Neutrophil (primary cell): ENCODE data around the gene GPRASP1.

Experiments
- H3K27ac ChIP-seq: fragments of 200-600 bp; sonication (generic); 2 replicates; pipeline ENCODE4 v1.5.1; 2016; ENCODE audit warnings: mild to moderate bottlenecking, moderate library complexity
- H3K27me3 ChIP-seq: fragments of 200-600 bp; sonication (generic); 2 replicates; pipeline ENCODE4 v1.6.0; 2016; ENCODE audit warnings: mild to moderate bottlenecking
- H3K36me3 ChIP-seq: fragments of 200-600 bp; sonication (generic); 2 replicates; pipeline ENCODE4 v1.5.1; 2017
- H3K4me1 ChIP-seq, 2 experiments: fragments of 200-600 bp in 1 of 2; sonication (generic) in 1 of 2; 1 replicate in 1 of 2; 2 replicates in 1 of 2; pipeline versions ENCODE4 v1.5.1 to v1.6.1; 2013 to 2016; ENCODE audit warnings: low read depth in 1 of 2, low read length in 1 of 2, mild to moderate bottlenecking in 1 of 2, moderate library complexity in 1 of 2; ENCODE audit not compliant: control insufficient read depth in 1 of 2, insufficient read depth in 1 of 2
- H3K4me3 ChIP-seq, 2 experiments: fragments of 200-600 bp in 1 of 2; sonication (generic) in 1 of 2; 1 replicate in 1 of 2; 2 replicates in 1 of 2; pipeline ENCODE4 v1.5.1; 2013 to 2016; ENCODE audit warnings: low read depth in 1 of 2, low read length in 1 of 2, mild to moderate bottlenecking in 1 of 2, moderate library complexity in 1 of 2
- H3K9me3 ChIP-seq: fragments of 200-600 bp; sonication (generic); 2 replicates; pipeline ENCODE4 v1.5.1; 2016
- TF ChIP-seq, protein P1 (sequence below): fragments of 200-600 bp; sonication (generic); IDR thresholded peaks from 2 replicates; pipeline ENCODE4 v1.5.1; 2016; ENCODE audit warnings: antibody characterized with exemption

The GPRASP1 gene

DNA sequence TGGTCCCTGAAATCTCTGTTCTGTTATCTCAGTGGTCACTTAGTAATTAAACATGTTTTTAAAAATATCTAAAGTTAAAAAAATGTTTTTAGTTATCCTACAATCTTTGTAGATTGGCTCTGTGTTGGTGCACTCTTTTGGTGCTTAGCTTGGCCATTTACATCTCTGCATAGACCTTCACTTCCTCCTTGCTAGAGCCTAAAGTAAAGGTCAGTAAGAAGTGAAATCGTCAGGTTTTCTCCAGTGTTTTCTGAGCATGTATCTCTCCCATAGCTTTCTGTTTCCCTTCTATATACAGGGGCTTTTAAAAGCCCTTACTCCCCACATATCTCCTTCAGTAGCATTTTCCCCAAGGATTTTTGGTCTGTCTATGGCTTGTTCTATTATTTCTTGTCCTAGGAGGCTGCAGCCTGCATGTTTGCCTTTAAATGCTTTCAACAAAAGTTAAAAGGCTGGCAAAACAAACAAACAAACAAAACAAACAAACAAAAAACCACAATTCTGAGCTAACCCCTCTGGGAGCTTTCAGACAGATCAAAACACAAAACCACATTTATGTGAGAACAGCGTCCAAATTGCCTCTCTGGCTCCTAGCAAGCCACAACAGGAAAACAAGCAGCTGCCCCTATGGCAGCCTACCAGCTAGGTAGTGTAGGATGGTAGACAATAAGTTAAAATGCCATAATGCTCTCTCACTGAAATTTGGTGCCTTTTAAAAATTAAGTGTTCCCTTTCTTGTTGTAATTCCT, 33.7 kb downstream of the GPRASP1 start:
- Histone ChIP-seq H3K36me3 (no peaks in the 10 kb centered on the region), H3K4me3 (no peak overlapping the region), H3K27me3 (no peaks in the 10 kb centered on the region), H3K4me1 (no peaks in the 10 kb centered on the region), H3K9me3 (no peaks in the 10 kb centered on the region), H3K27ac (no peak overlapping the region)
- TF ChIP-seq, protein P1, sequence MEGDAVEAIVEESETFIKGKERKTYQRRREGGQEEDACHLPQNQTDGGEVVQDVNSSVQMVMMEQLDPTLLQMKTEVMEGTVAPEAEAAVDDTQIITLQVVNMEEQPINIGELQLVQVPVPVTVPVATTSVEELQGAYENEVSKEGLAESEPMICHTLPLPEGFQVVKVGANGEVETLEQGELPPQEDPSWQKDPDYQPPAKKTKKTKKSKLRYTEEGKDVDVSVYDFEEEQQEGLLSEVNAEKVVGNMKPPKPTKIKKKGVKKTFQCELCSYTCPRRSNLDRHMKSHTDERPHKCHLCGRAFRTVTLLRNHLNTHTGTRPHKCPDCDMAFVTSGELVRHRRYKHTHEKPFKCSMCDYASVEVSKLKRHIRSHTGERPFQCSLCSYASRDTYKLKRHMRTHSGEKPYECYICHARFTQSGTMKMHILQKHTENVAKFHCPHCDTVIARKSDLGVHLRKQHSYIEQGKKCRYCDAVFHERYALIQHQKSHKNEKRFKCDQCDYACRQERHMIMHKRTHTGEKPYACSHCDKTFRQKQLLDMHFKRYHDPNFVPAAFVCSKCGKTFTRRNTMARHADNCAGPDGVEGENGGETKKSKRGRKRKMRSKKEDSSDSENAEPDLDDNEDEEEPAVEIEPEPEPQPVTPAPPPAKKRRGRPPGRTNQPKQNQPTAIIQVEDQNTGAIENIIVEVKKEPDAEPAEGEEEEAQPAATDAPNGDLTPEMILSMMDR, result no peak

DNA sequence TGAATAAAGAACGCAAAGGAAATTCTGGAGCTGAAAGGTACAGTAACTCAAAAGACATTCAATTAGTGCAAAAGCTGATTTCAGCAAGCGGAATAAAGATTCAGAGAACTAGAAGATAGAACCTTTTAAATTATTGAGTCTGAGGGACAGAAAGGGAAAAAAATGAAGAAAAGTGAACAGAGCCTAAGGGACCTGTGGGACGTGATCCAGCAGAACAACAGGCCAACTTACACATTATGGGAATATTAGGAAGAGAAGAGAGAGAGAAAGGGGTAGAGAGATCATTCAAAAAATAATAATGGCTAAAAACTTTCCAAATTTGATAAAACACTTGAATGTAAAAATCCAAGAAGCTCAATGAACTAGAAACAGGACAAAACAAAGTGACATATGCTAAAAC, 43.5 kb downstream of the GPRASP1 start:
- no peaks in the 10 kb centered on the region for H3K27me3 ChIP-seq
- TF ChIP-seq, protein P1, result no peak
- no peaks in the 10 kb centered on the region for H3K4me1 ChIP-seq
- no peak overlapping the region for H3K4me3 ChIP-seq
- H3K9me3 ChIP-seq, result no peaks in the 10 kb centered on the region
- H3K36me3 ChIP-seq, result no peaks in the 10 kb centered on the region
- H3K27ac ChIP-seq, result no peak overlapping the region

DNA sequence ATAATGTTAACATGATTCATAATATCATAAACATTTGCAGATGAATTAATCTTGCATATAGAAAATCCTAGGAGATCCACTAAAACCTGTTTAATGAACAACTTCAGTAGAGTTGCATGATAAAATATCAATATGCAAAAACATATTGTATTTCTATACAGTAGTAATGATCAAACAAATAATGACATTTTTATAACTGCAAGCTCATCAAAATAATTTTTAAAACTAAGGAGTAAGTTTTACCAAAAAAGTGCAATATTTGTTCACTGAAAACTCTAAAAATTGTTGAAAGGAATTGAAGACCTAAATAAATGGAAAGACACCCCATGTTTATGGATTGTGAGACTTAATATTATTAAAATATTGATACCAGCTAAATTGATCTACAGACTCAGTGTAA, 45.0 kb downstream of the GPRASP1 start:
- Histone ChIP-seq H3K27me3 (no peaks in the 10 kb centered on the region), H3K27ac (no peak overlapping the region), H3K4me3 (no peak overlapping the region), H3K4me1 (no peaks in the 10 kb centered on the region), H3K9me3 (no peaks in the 10 kb centered on the region), H3K36me3 (no peaks in the 10 kb centered on the region)
- TF ChIP-seq, protein P1, result no peak

DNA sequence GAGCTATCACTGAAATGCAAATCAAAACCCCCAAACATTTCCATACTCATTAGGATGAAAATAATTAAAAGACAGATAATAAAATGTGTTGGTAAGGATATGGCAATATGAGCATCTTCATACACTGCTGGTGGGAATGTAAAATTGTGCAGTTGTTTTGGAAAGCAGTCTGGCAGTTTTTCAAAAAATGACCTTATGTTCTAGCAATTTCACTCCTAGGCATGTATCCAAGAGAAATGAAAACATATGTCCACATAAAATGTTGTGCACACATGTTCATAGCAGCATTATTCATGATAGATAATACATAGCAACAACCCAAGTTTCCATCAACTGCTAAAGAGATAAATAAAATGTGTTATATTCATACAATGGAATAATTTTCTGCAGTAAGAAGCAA, 46.2 kb downstream of the GPRASP1 start:
- Histone ChIP-seq H3K4me1 (no peaks in the 10 kb centered on the region), H3K27me3 (no peaks in the 10 kb centered on the region), H3K36me3 (no peaks in the 10 kb centered on the region), H3K4me3 (no peak overlapping the region), H3K27ac (no peak overlapping the region), H3K9me3 (no peaks in the 10 kb centered on the region)
- TF ChIP-seq, protein P1, result no peak
